Measurements from ENCODE around the gene AIFM3. TPM values are rescaled to one million over a fixed set of nuclear protein-coding genes. Genes with fewer than 3 reads are reported as not detected.

AIFM3 gene
- total RNA-seq, 1 experiment from 2014 or later = not detected

GRCh38 chr22:21022507-21022906 is 55.5 kb downstream of the AIFM3 start:
- DNase-seq = no peak
- no peak overlapping the region for H3K27ac ChIP-seq
- no peaks in the 10 kb centered on the region for H3K27me3 ChIP-seq
- no peak overlapping the region for H3K4me3 ChIP-seq
- H3K9me3 ChIP-seq (replicated peaks) = no peaks in the 10 kb centered on the region
- H3K36me3 ChIP-seq = no peaks in the 10 kb centered on the region
- H3K4me1 ChIP-seq = peaks cover 6% of the 10 kb centered on the region

- no peaks in the 10 kb centered on the region for H3K36me3 ChIP-seq
- no peak overlapping the region for H3K27ac ChIP-seq
- H3K4me3 ChIP-seq = no peak overlapping the region
- no peaks in the 10 kb centered on the region for H3K27me3 ChIP-seq
- no peak for DNase-seq
- no peaks in the 10 kb centered on the region for H3K9me3 ChIP-seq (replicated peaks)
- peaks cover 9% of the 10 kb centered on the region for H3K4me1 ChIP-seq
Observed at GRCh38 chr22:21022955-21023614, 56.0 kb downstream of the AIFM3 start.

GRCh38 chr22:21025266-21025665 is 58.2 kb downstream of the AIFM3 start:
- no peak overlapping the region for H3K27ac ChIP-seq
- no peaks in the 10 kb centered on the region for H3K9me3 ChIP-seq (replicated peaks)
- H3K4me1 ChIP-seq = peaks cover 9% of the 10 kb centered on the region
- no peaks in the 10 kb centered on the region for H3K36me3 ChIP-seq
- DNase-seq = no peak
- H3K27me3 ChIP-seq = no peaks in the 10 kb centered on the region
- H3K4me3 ChIP-seq = no peak overlapping the region

- no peaks in the 10 kb centered on the region for H3K9me3 ChIP-seq (replicated peaks)
- no peak overlapping the region for H3K27ac ChIP-seq
- peaks cover 9% of the 10 kb centered on the region for H3K4me1 ChIP-seq
- no peak for DNase-seq
- no peaks in the 10 kb centered on the region for H3K36me3 ChIP-seq
- H3K4me3 ChIP-seq = no peak overlapping the region
- H3K27me3 ChIP-seq = no peaks in the 10 kb centered on the region
Observed at GRCh38 chr22:21025763-21026755, 59.0 kb downstream of the AIFM3 start.

- Histone ChIP-seq H3K9me3 (replicated peaks) (no peaks in the 10 kb centered on the region), H3K27ac (no peak overlapping the region), H3K27me3 (no peaks in the 10 kb centered on the region), H3K4me1 (peaks cover 9% of the 10 kb centered on the region), H3K4me3 (no peak overlapping the region), H3K36me3 (no peaks in the 10 kb centered on the region)
- DNase-seq = peak; percentile 32 to 46
Observed at GRCh38 chr22:21026783-21027692, 60.0 kb downstream of the AIFM3 start.

- H3K4me3 ChIP-seq = no peak overlapping the region
- H3K36me3 ChIP-seq = no peaks in the 10 kb centered on the region
- no peaks in the 10 kb centered on the region for H3K9me3 ChIP-seq (replicated peaks)
- H3K27me3 ChIP-seq = no peaks in the 10 kb centered on the region
- H3K27ac ChIP-seq = no peak overlapping the region
- DNase-seq = no peak
- H3K4me1 ChIP-seq = peaks cover 9% of the 10 kb centered on the region
Observed at GRCh38 chr22:21028277-21029251, 61.5 kb downstream of the AIFM3 start.

GRCh38 chr22:21029486-21030025 is 62.5 kb downstream of the AIFM3 start:
- no peaks in the 10 kb centered on the region for H3K27me3 ChIP-seq
- DNase-seq = no peak
- H3K4me1 ChIP-seq = peaks cover 9% of the 10 kb centered on the region
- no peak overlapping the region for H3K4me3 ChIP-seq
- no peaks in the 10 kb centered on the region for H3K36me3 ChIP-seq
- H3K27ac ChIP-seq = no peak overlapping the region
- no peaks in the 10 kb centered on the region for H3K9me3 ChIP-seq (replicated peaks)

GRCh38 chr22:21030032-21030431 is 63.0 kb downstream of the AIFM3 start:
- Histone ChIP-seq H3K9me3 (replicated peaks) (no peaks in the 10 kb centered on the region), H3K4me3 (no peak overlapping the region), H3K27me3 (no peaks in the 10 kb centered on the region), H3K27ac (no peak overlapping the region), H3K36me3 (no peaks in the 10 kb centered on the region), H3K4me1 (peaks cover 9% of the 10 kb centered on the region)
- DNase-seq = no peak

Other genes starting within 250 kb of the AIFM3 start
- 0.04 TPM in 1 of 2 replicates, not detected in the other for gene SERPIND1, start 193.1 kb upstream of the AIFM3 start, total RNA-seq (2014; rRNA removed; shearing (Covaris generic))
- gene PI4KA, start 108.4 kb upstream of the AIFM3 start, total RNA-seq (2014; rRNA removed; shearing (Covaris generic)) = 39.6 and 40.5 TPM in 2 replicates
- 15.5 and 17.7 TPM in 2 replicates for gene SNAP29, start 108.2 kb upstream of the AIFM3 start, total RNA-seq (2014; rRNA removed; shearing (Covaris generic))
- 81.7 and 85.6 TPM in 2 replicates for gene CRKL, start 49.8 kb upstream of the AIFM3 start, total RNA-seq (2014; rRNA removed; shearing (Covaris generic))
- gene LZTR1, start 15.0 kb downstream of the AIFM3 start, total RNA-seq (2014; rRNA removed; shearing (Covaris generic)) = 24.5 and 39.9 TPM in 2 replicates
- gene THAP7, start 34.9 kb downstream of the AIFM3 start, total RNA-seq (2014; rRNA removed; shearing (Covaris generic)) = 42.1 and 47.8 TPM in 2 replicates
- gene P2RX6, start 47.9 kb downstream of the AIFM3 start, total RNA-seq (2014; rRNA removed; shearing (Covaris generic)) = 10.0 and 11.3 TPM in 2 replicates
- not detected in 2 replicates for gene SLC7A4, start 65.3 kb downstream of the AIFM3 start, total RNA-seq (2014; rRNA removed; shearing (Covaris generic))
- gene LRRC74B, start 78.7 kb downstream of the AIFM3 start, total RNA-seq (2014; rRNA removed; shearing (Covaris generic)) = not detected in 2 replicates